Measurements from ENCODE around the gene TSGA10IP.

DNA sequence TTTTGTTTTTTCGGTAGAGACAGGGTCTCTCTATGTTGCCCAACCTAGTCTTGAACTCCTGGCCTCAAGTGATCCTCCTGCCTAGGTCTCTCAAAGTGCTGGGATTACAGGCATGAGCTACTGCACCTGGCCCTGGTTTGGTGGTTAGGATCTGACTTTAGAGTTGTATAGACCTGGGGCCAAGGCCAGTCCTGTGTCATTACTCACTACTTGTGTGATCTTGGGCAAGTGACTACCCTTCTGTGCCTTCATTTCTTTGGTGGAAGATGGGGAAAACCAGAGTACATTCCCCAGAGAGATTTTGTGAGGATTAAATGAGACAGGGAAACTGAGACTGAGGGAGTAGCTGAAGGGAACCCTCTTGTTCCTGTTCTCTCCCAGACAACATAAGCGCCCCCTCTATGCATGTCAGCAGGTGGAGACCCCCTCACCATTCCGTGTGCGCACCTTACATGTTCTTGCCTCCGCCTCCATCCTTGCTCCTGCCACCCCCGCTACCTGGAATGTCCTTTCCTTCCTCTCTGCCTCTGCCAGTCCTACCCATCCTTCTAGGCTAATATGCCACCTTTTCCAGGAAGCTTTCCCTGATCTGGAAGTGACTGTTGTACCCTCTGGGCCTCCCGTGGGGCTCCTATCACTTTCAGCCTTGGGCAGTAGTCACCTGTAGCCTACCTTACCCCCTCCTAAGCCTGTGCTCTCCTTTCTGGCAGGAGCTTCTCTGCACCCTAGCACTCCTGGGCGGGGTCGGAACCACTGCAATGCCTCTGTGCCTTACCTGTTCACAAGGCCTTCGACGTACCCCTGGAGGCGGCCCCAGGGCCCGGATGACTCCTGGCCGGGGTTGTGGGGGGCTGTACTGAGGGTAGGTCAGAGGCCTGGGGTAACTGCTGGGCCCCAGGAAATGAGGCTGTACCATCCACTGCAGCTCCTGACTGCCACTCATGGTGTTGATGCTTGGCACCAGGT, 49.0 kb upstream of the TSGA10IP start:
- TF ChIP-seq CTCF (IDR thresholded peaks at IDR 0.05) (no peak), POLR2A (IDR thresholded peaks at IDR 0.05) (no peak)

Measured in heart left ventricle (tissue), 13 donors.